Upper lobe of left lung (tissue), 4 donors: ENCODE results near the gene CASTOR2.

ENCODE experiments used
- POLR2A ChIP-seq, 4 donors: fragments of 450-650 bp; IDR thresholded peaks; one replicate each; pipeline ENCODE4 v1.5.1; 2016 to 2017; ENCODE audit warnings: antibody characterized with exemption in 4 of 4, mild to moderate bottlenecking in 2 of 4
- POLR2AphosphoS5 ChIP-seq, 2 donors: sonication (generic); formaldehyde crosslinking; IDR thresholded peaks; one replicate each; pipeline ENCODE4 v1.5.1; 2017; ENCODE audit warnings: antibody characterized with exemption in 2 of 2
- TF ChIP-seq, protein P1 (sequence below), 6 experiments: fragments of 450-650 bp in 4 of 6; fragments of 200-600 bp in 2 of 6; sonication (generic) in 2 of 6; IDR thresholded peaks; one replicate each; pipeline ENCODE4 v1.5.1; 2016 to 2019; ENCODE audit warnings: antibody characterized with exemption in 6 of 6

GRCh38 chr7:75033826-75034225 lies 69.3 kb downstream of the CASTOR2 start:
- TF ChIP-seq, protein P1, sequence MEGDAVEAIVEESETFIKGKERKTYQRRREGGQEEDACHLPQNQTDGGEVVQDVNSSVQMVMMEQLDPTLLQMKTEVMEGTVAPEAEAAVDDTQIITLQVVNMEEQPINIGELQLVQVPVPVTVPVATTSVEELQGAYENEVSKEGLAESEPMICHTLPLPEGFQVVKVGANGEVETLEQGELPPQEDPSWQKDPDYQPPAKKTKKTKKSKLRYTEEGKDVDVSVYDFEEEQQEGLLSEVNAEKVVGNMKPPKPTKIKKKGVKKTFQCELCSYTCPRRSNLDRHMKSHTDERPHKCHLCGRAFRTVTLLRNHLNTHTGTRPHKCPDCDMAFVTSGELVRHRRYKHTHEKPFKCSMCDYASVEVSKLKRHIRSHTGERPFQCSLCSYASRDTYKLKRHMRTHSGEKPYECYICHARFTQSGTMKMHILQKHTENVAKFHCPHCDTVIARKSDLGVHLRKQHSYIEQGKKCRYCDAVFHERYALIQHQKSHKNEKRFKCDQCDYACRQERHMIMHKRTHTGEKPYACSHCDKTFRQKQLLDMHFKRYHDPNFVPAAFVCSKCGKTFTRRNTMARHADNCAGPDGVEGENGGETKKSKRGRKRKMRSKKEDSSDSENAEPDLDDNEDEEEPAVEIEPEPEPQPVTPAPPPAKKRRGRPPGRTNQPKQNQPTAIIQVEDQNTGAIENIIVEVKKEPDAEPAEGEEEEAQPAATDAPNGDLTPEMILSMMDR (IDR thresholded peaks at IDR 0.05), result no peak
- TF ChIP-seq POLR2A (IDR thresholded peaks at IDR 0.05), result no peak
- no peak for TF ChIP-seq POLR2AphosphoS5 (IDR thresholded peaks at IDR 0.05)
